Measurements from ENCODE around the gene TRIM71.
"Not testable (repeated sequence)": the region's sequence is repeated elsewhere in the genome, so short reads cannot be mapped to it uniquely, and the experiment has no call there.

TRIM71 gene

DNA sequence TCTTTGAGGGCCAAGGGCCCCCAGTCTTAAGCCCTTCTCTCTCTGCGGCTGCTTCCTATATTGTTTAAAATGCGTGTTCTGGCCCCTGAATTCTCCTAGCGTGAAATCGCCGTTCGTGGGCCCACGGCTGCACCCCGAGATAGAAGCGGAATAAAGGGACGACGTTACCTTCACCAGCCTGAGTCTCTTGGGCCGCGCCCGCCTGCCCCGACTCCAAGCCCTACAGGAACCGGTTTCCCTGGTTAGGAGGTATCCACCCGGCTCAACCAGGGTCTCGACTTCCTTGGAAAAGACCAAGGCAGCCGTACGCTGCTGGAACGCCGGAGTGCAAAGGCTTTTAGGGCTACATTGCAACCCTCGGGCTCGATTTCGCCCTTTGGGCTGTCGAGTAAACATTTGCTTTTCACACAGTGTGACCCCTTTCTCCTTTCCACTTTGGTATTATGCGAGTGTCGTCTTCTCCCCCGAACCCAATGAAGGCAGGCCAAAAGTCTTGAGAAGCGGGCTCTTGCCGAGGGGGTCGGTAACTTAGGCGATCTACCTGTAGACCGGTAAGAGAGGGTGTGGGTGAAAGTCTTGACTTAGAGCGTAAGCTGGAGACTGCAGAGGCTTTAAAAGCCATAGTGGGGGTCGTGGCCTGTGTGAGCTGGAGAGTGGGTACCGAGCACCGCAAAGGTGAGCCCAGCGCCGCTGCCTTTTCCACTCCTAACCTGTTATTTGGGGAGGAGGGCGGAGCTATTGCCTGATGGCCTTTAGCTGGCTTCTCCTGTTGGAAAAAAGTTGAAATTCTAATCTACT lies 2.0 kb downstream of the TRIM71 start:
- DNase-seq (ENCODE audit: low spot score) (no peak), FAIRE-seq (no peak)

DNA sequence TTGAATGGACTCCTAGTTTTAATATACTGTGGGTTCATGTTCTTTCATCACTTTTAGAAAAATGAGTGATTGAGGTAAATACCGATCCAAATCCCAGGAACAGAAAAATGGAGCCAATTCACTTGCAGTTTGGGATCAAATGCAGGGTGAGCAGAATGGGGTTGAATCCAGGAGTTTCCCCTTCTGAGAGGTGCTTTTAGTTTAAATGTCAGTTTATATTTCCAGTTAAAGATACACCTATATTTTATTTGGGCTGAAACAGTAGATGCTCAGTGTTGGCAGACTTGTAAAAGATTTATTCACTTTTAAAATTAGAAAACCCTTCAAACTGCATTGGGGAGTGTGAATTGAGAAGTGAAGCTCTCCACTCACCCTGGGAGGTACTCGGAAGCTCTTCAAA lies 2.6 kb downstream of the TRIM71 start:
- no peak for DNase-seq (ENCODE audit: low spot score)
- FAIRE-seq: no peak

DNA sequence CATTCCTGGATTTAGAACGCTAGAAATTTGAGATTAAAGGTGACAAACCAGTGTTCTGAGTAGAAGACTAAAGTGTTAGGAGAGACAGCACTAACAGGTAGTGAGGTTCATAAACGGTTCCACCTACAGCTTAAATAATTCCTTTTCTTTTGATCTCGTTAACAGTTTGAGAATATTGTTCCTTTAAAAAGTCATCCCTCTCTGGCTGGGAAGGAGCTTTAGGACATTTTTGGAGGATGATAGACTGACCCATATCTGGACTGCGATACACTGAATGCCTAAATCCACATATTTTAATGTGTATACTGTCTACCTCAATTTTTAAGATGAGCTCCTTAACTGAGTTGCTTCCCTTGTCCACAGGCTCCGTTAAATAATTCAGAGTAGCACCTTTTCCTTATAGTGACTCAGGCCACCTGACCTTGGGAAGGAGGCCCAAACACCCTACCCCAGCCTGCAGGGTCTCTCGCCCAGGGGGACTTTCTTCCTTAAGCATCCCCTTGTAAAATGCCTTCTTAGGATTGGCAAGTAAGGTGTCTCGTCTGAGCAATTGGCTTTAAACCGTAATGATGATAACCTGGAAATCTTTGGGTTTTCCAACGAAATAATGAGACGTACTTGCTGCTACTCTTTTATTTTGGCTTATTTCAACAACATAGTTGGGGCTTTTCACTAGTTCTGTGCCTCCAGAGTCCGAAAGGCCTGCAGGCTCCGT lies 3.3 kb downstream of the TRIM71 start:
- no peak for DNase-seq (ENCODE audit: low spot score)

DNA sequence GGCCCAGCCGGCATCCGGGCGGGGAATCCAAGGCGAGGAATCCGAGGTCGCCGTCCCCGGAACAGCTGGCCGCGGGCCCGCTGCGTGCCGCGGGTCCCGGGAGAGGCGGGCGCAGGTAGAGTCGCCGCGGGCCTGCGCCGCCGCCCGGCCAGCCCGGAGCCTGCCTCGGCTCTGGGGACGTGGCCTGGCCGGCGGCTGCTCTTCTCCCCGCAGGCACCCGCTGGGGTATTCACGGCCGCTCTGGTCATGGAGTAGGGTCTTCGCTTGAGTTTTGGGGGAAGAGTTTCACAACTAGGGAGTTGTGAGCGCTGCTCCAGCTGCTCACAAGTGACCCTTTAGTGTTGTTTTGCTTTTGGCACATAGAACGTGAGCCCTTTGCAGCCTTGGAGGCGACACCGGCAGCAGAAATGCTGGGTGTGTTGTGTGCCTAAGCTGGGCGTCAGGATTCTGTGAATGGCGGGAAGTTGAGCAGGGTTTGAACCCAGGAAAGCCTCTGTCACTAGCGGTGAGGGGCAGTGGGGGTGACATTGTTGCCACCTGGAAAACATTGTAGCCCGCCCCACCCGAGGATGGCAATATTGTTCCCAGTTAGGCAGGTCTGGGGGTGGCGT lies 4.0 kb downstream of the TRIM71 start:
- DNase-seq (ENCODE audit: low spot score): no peak
- no peak for FAIRE-seq

More for the DNA sequence above, 3.3 kb downstream of the TRIM71 start:
- FAIRE-seq: no peak

DNA sequence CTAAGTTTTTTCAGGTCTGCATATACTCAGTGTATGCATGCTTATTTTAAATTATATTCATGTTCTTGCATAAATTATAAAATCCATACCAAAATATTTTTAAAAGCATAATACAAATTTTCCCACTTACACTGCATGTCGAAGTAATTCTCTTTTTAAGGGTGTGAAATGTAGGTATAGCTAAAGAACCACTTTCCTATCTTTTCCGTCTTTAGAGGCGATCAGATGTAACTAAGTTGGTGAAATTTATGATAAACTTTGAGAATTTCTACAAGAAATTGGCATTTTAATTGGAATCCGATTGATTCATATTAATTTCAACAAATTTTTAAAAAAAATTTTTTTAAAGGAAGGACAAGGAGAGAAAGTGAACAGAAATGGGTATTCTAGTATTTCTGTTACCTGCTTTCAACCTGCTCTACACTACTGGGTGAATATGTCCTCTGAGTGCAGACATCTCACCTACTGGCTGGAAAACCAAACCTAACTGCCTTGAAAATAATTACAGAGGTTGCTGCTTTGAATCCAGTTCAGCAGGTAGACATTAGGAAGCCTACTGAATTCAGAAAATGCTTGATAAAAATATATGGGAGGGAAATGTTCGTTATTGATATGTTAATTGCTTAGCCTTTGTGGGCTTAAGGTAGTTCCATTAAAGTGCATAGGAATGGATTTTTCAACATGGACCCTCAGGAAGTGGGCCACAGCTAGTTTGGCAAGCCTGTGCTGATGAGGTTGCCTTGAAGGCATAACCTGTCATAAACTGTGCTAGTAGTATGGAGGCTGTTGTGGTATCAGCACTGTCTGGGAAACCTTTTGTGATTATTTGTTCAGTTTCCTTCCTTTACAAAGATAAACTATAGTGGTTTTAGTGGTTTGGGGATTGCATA lies 5.1 kb downstream of the TRIM71 start:
- FAIRE-seq (no peak), DNase-seq (ENCODE audit: low spot score) (no peak)

DNA sequence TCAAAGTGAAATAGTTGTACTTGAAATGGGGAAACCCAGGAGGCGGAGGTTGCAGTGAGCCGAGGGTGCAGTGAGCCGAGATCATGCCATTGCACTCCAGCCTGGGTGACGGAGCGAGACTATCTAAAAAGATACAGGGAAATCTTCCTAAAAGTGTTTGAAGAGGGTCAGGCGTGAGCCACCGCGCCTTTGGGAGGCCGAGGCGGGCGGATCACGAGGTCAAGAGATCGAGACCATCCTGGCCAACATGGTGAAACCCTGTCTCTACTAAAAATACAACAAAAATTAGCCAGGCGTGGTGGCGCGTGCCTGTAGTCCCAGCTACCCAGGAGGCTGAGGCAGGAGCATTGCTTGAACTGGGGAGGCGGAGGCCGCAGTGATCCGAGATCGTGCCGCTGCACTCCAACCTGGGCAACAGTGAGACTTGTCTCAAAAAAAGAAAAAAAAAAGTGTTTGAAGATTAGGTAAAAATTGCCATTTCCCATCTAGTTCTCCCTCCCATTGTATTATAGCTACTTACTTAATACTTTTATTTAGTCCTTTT lies 5.9 kb downstream of the TRIM71 start:
- not testable (repeated sequence) for DNase-seq (ENCODE audit: low spot score); FAIRE-seq

DNA sequence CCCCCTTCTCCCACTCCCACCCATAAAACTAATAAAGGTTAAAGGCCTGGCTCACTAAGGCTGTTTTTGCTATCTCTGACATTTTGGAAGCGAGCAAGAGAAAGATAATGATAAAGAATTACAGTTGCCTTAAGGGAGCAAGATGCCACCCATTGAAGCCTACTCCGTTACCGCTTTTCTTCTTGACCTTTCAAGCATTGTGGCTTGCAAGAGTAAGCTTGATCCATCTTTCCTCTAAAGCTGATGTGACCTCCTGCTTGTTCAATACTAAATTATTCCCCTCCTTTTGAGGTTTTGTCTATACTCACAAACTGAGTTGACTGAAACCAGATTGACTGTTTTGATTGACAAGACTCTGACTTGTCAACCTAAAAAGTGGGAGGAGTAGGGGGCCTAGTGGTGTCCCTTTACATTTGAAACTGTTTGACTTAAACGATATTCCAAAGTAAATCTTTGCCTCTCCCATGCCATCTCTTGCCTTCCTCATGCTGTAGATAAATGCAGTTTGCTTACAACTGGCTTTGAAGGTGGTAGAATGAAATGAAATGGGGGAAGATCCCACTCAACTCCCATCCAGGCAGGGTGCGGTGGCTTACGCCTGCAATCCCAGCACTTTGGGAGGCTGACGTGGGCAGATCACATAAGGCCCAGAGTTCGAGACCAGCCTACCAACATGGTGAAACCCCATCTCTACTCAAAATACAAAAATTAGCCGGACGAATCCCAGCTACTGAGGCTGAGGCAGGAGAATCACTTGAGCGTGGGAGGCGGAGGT lies 8.0 kb downstream of the TRIM71 start:
- DNase-seq (ENCODE audit: low spot score) (no peak), FAIRE-seq (no peak)

DNA sequence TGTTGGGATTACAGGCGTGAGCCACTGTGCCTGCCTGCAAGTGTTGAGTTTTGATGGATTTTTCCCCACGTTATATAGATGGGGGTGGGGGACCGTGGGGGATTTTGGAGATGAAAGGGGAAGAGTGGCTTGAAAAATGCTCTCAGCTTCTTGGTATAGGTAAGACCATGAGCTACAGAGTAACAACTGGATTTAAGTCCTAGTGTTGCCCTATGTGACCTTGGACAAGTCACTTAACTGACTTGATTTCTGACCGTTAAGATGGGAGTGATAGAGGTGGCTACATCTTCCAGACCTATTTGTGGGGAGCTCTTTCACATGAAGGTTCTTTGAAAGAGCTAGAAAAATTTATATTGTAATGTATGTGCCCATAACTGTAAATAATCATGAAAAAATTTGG lies 13.3 kb downstream of the TRIM71 start:
- FAIRE-seq: no peak
- no peak for DNase-seq (ENCODE audit: low spot score)

DNA sequence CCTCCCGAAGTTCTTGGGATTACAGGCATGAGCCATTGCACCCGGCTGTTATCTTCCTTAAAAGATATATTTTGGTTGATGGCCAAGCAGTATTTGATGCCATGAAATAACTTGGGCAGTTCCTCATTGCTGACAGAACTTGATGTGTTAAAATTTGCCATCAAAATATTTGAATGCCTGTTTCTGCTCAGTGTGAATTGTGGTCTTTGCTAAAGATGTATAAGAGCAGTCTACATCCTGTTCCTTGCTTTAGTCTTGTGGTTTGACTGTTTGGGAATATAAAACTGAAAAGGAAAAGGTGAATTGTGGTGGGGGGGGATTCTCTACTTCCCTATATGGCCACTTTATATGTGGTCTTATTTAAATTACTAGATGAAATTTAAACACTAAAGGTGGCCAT lies 14.0 kb downstream of the TRIM71 start:
- no peak for FAIRE-seq
- no peak for DNase-seq (ENCODE audit: low spot score)

DNA sequence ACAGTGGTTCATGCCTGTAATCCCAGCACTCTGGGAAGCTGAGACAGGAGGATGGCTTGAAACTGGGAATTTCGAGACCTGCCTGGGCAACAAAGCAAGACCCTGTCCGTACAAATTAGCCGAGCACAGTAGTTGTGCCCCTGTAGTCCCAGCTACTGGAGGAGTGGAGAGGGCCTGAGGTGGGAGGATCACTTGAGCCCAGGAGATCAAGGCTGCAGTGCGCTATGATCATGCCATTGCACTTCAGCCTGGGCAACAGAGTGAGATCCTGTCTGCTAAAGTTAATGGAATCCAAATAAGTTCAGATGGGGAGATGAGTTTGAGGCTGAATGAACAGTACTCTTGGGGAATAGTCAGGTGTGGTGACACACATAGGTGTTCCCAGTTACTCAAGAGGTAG lies 14.4 kb downstream of the TRIM71 start:
- FAIRE-seq (no peak), DNase-seq (ENCODE audit: low spot score) (no peak)

DNA sequence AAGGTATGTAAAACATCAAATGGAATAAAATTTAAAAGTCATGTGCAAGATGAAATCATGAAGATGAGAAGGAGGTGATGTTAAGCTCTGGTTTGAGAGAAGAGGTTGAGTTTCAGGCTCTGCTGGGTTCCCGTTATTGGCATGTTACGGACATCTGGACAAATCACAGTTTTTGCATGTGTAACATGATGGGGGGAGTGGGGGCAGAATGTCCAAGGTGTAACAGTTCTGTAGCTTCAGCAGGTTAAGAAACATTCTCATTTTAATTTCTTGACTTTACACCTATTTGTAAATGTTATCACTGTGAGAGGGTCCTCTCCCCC lies 17.2 kb downstream of the TRIM71 start:
- FAIRE-seq: no peak

DNA sequence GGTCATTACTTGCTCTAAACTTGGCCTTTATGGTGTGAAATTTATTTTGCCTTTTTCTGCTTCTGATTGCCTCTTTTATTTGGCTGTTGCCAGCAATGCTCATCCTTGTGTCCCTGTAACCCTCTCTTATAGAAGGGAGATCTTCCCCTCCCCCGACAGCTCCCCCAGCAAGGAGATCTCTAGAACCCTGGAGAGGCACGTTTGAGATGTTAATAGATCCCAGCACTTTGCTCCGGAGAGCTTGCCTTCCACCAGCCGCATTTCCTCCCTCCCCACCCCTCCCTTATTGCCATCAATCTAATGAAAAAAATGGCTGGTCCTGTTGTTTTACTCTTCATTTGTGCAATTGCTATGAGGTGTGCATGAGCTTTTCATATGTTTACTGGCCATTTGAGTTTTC lies 18.2 kb downstream of the TRIM71 start:
- FAIRE-seq (no peak), DNase-seq (ENCODE audit: low spot score) (no peak)

More for the DNA sequence above, 17.2 kb downstream of the TRIM71 start:
- no peak for DNase-seq (ENCODE audit: low spot score)

DNA sequence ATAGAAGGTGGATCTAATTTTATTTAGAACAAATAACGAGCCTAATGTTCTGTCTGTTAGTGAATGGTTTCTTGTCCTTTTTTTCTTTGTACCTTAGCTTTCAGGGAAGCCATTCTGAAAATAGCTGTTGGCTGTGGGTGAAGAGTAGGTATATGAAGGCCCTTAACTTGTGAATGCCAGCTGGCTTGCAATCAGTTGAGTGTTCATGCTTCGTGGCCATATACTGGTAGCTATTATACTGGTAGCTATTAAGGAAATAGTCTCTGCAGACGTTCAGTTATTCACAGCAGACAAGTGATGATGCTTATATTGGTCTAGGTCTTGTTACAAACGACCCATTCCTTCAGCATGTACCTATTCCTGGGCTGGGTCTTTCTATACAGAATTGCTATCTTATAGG lies 18.8 kb downstream of the TRIM71 start:
- no peak for FAIRE-seq

DNA sequence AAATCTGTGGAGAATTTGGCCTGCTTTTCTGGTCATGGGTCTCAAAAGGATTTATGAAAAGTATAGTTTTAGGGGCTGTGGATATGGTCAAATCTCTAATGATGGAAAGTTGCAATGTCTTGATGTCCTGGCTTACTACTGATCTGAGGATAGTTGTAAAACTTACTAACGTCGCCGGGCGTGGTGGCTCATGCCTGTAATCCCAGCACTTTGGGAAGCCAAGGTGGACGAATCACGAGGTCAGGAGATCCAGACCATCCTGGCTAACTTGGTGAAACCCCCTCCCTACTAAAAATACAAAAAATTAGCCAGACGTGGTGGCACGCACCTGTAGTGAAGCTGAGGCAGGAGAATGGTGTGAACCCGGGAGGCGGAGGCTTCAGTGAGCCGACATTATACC lies 19.6 kb downstream of the TRIM71 start:
- DNase-seq (ENCODE audit: low spot score): no peak
- FAIRE-seq: no peak

More for the DNA sequence above, 18.8 kb downstream of the TRIM71 start:
- DNase-seq (ENCODE audit: low spot score): no peak

DNA sequence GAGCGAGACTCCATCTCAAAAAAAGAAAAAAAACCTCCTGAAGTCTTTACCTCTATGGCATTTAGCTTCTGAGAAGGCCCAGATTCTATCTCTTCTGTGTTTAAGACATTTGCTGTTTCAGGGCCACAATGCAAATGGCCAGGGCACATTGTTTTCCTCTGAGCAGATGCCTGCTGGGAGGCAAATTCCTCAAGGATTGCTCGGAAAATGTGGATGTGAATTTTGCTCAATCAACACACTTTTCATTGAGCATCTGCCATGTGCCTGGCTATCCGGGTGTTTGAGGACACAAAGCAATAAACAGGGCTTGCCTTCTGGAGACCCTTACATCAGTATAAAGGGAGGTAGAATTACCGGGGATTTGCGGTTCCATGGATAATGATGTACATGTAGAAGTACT lies 20.0 kb downstream of the TRIM71 start:
- DNase-seq (ENCODE audit: low spot score): no peak
- FAIRE-seq: no peak

DNA sequence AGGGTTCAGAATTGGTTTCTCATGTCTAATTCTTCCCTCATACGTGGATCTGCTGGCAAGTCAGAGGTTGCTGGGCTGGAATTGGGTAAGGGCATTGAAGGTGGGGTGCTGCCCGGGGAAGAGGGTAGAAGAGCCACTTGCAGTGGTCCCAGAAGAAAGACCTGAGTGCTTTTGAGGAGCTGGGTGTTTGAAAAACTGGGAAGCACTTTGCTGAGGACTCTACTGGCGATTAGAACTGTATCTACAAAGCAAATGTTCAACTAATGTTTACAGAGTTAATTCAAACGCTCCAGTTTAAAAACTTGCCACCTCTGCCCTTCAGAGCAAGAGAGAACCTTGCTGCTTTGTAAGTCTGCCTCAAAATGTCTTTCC lies 21.9 kb downstream of the TRIM71 start:
- FAIRE-seq: no peak
- no peak for DNase-seq (ENCODE audit: low spot score)

DNA sequence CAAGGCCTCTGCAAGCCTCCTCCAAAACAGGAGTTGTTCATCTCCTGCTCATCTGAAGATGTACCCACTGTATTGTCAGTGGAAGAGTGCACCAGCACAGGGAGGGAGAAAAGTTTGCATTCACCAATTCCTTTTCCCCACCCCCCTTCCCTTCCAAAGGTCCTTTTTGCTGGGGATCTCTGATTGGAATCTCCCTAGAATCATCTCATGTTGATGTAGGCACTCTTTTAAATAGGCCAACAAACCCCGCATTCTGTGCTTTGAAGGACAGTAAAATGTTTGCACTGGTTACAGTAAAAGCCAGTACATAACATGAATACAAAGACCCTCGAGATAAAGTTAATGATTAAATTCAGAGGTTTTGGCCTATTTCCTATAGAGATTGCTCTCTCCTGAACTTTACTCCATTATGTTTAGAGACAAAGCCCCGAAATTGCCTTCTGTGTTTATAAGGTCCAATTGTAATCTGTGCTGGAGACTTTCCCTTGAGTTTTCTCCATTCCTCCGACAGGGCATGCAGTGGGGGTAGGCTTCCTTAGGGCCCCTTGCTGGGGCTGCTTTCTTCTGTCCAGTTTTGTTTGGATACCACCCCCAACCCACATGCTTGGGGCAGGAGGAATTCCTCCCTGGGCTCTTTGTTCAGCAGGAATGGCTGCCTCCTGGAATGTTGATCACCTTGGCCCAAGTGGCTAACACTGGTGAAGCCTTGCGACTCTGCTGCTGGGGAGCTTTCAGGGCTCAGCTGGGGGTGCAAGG lies 22.5 kb downstream of the TRIM71 start:
- DNase-seq (ENCODE audit: low spot score) (no peak), FAIRE-seq (no peak)

DNA sequence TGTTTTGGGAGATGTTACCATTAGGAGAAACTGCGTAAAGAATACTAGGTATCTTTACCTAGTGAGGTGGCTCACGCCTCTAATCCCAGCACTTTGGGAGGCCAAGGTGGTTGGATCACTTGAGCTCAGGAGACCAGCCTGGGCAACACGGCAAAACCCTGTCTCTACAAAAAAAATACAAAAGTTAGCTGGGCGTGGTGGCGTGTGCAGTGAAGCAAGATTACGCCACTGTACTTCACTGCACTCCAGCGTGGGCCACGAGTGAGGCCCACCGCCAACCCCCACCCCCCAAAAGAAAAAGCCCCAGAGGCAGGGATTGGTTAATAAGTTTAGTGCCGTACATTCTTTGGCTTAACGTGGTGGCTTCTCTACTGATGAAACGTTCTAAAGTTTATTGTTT lies 23.5 kb downstream of the TRIM71 start:
- no peak for DNase-seq (ENCODE audit: low spot score)
- no peak for FAIRE-seq

DNA sequence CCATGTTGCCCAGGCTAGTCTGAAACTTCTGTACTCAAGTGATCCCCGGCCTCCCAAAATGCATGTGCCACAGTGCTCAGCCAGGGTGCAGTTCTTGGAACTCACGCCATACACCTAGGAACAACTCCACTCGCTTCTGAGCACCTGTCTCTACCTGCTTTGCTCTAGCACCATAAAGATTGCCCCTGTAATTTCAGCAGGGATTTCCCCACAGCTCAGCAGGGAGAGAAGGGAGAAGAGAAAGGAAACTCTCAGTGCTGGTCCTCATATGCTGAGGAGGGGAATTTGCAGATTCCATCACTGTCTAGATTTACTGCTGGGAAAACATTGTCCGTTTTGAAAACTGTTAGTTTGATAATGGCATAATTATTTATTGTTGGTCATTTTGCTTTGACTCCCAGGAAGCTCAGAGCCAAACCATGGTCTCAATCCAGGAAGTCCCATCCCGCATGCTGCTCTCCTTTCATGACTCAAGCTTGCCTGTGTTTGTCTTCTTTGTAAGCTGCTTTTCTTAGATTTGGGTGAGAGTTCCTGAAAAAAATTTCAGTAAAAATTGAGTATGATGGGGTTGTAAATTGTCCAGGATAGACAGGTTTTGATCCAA lies 24.2 kb downstream of the TRIM71 start:
- no peak for FAIRE-seq
- no peak for DNase-seq (ENCODE audit: low spot score)

All from urothelium cell line (cell line).